Measurements from ENCODE around the gene MFF. TPM values are rescaled to one million over a fixed set of nuclear protein-coding genes. Genes with fewer than 3 reads are reported as not detected.
"Not testable (repeated sequence)": the region's sequence is repeated elsewhere in the genome, so short reads cannot be mapped to it uniquely, and the experiment has no call there.

MFF gene
- total RNA-seq, 1 donor from 2014 or later = 108 TPM

- no peaks in the 10 kb centered on the region for H3K9me3 Mint-ChIP-seq (ENCODE audit: unreplicated experiment)
- no peaks in the 10 kb centered on the region for H3K36me3 Mint-ChIP-seq (ENCODE audit: unreplicated experiment)
- H3K4me1 Mint-ChIP-seq (ENCODE audit: low read depth, unreplicated experiment) = peaks cover 17% of the 10 kb centered on the region
- no peak overlapping the region for H3K4me3 Mint-ChIP-seq (ENCODE audit: unreplicated experiment)
- H3K27ac Mint-ChIP-seq (ENCODE audit: unreplicated experiment) = peak overlapping the region; percentile 57
- no peaks in the 10 kb centered on the region for H3K27me3 Mint-ChIP-seq (ENCODE audit: unreplicated experiment)
- no peak for TF ChIP-seq CTCF (IDR thresholded peaks at IDR 0.05; ENCODE audit: partially characterized antibody, unreplicated experiment)
- DNase-seq = no peak
Observed at GRCh38 chr2:227377467-227378351, 52.7 kb downstream of the MFF start.

GRCh38 chr2:227378371-227378782 lies 53.3 kb downstream of the MFF start:
- TF ChIP-seq CTCF (IDR thresholded peaks at IDR 0.05; ENCODE audit: partially characterized antibody, unreplicated experiment) = no peak
- H3K27me3 Mint-ChIP-seq (ENCODE audit: unreplicated experiment) = no peaks in the 10 kb centered on the region
- no peak overlapping the region for H3K27ac Mint-ChIP-seq (ENCODE audit: unreplicated experiment)
- no peaks in the 10 kb centered on the region for H3K36me3 Mint-ChIP-seq (ENCODE audit: unreplicated experiment)
- H3K9me3 Mint-ChIP-seq (ENCODE audit: unreplicated experiment) = no peaks in the 10 kb centered on the region
- DNase-seq = no peak
- H3K4me3 Mint-ChIP-seq (ENCODE audit: unreplicated experiment) = no peak overlapping the region
- H3K4me1 Mint-ChIP-seq (ENCODE audit: low read depth, unreplicated experiment) = peaks cover 17% of the 10 kb centered on the region

- no peak within 1 kb of the TSS for H3K27ac Mint-ChIP-seq (ENCODE audit: unreplicated experiment)
- H3K4me1 Mint-ChIP-seq (ENCODE audit: low read depth, unreplicated experiment) = peaks cover 17% of the 10 kb centered on the region
- no peaks in the 10 kb centered on the region for H3K36me3 Mint-ChIP-seq (ENCODE audit: unreplicated experiment)
- H3K9me3 Mint-ChIP-seq (ENCODE audit: unreplicated experiment) = no peaks in the 10 kb centered on the region
- no peak within 1 kb of the TSS for H3K4me3 Mint-ChIP-seq (ENCODE audit: unreplicated experiment)
- TF ChIP-seq CTCF (IDR thresholded peaks at IDR 0.05; ENCODE audit: partially characterized antibody, unreplicated experiment) = no peak
- no peaks in the 10 kb centered on the region for H3K27me3 Mint-ChIP-seq (ENCODE audit: unreplicated experiment)
- no peak for DNase-seq
Observed at GRCh38 chr2:227379095-227379494, 54.0 kb downstream of the MFF start, which contains the start of gene TM4SF20. Gene TM4SF20, minus strand, starts transcription at chr2:227379306. Its CDS starts 38 bp downstream, at chr2:227379268.

GRCh38 chr2:227382241-227382835 lies 57.3 kb downstream of the MFF start:
- H3K4me1 Mint-ChIP-seq (ENCODE audit: low read depth, unreplicated experiment) = peaks cover 10% of the 10 kb centered on the region
- not testable (repeated sequence) for H3K4me3 Mint-ChIP-seq (ENCODE audit: unreplicated experiment); DNase-seq; H3K9me3 Mint-ChIP-seq (ENCODE audit: unreplicated experiment); H3K36me3 Mint-ChIP-seq (ENCODE audit: unreplicated experiment); H3K27me3 Mint-ChIP-seq (ENCODE audit: unreplicated experiment); H3K27ac Mint-ChIP-seq (ENCODE audit: unreplicated experiment)

- no peaks in the 10 kb centered on the region for H3K27me3 Mint-ChIP-seq (ENCODE audit: unreplicated experiment)
- no peak overlapping the region for H3K27ac Mint-ChIP-seq (ENCODE audit: unreplicated experiment)
- DNase-seq = no peak
- no peaks in the 10 kb centered on the region for H3K4me1 Mint-ChIP-seq (ENCODE audit: low read depth, unreplicated experiment)
- no peaks in the 10 kb centered on the region for H3K36me3 Mint-ChIP-seq (ENCODE audit: unreplicated experiment)
- no peak overlapping the region for H3K4me3 Mint-ChIP-seq (ENCODE audit: unreplicated experiment)
- no peak for TF ChIP-seq CTCF (IDR thresholded peaks at IDR 0.05; ENCODE audit: partially characterized antibody, unreplicated experiment)
- H3K9me3 Mint-ChIP-seq (ENCODE audit: unreplicated experiment) = no peaks in the 10 kb centered on the region
Observed at GRCh38 chr2:227383686-227384085, 58.6 kb downstream of the MFF start.

Measured in glutamatergic neuron (in vitro differentiated cells).